Measurements from ENCODE around the gene ZBTB42. TPM values are rescaled to one million over a fixed set of nuclear protein-coding genes. Genes with fewer than 3 reads are reported as not detected.
A peak's percentile ranks its signal among the peaks of the same experiment; 100 is the strongest.
"Not testable (repeated sequence)": the region's sequence is repeated elsewhere in the genome, so short reads cannot be mapped to it uniquely, and the experiment has no call there.

Gene ZBTB42
- total RNA-seq, 2 donors from 2014 or later, result 5.2 to 8.1 TPM

GRCh38 chr14:104821971-104822608 is 21.2 kb downstream of the ZBTB42 start:
- intact Hi-C loops (cut with DNase I), result loop anchor here in 1 of 2 donors (5.0 kb wide), 1 partner anchor 55 kb away; no protein-coding TSS in a partner anchor
- DNase-seq, result no peak
- ATAC-seq, result no peak

- intact Hi-C loops (cut with DNase I), result loop anchor here in 1 of 2 donors (5.0 kb wide), 1 partner anchor 56 kb away; no protein-coding TSS in a partner anchor
- peak; percentile 14 for DNase-seq
Observed at GRCh38 chr14:104822821-104823615, 22.1 kb downstream of the ZBTB42 start.

GRCh38 chr14:104824353-104824997 is 23.6 kb downstream of the ZBTB42 start:
- DNase-seq (no peak), ATAC-seq (no peak)
- intact Hi-C loops (cut with DNase I), result loop anchor here (2.0 to 5.0 kb wide), 2 partner anchors 54 to 57 kb away; no protein-coding TSS in a partner anchor

More at GRCh38 chr14:104822821-104823615, 22.1 kb downstream of the ZBTB42 start:
- ATAC-seq, result no peak

GRCh38 chr14:104826189-104826860 is 25.4 kb downstream of the ZBTB42 start:
- DNase-seq (peak; percentile 90), ATAC-seq (peak; percentile 95)
- intact Hi-C loops (cut with DNase I), result no loop called here

GRCh38 chr14:104826861-104827176 is 25.9 kb downstream of the ZBTB42 start:
- ATAC-seq, result no peak

GRCh38 chr14:104827177-104828055 is 26.5 kb downstream of the ZBTB42 start:
- intact Hi-C loops (cut with DNase I), result no loop called here
- ATAC-seq, result peak; percentile 23 to 41
- DNase-seq, result no peak

More at GRCh38 chr14:104826861-104827176, 25.9 kb downstream of the ZBTB42 start:
- no peak for DNase-seq
- intact Hi-C loops (cut with DNase I), result no loop called here

- ATAC-seq (no peak), DNase-seq (peak; percentile 8)
- intact Hi-C loops (cut with DNase I), result no loop called here
Observed at GRCh38 chr14:104830781-104831180, 29.9 kb downstream of the ZBTB42 start.

- DNase-seq; intact Hi-C loops (cut with DNase I); ATAC-seq: not testable (repeated sequence)
Observed at GRCh38 chr14:104836171-104836935, 35.5 kb downstream of the ZBTB42 start.

GRCh38 chr14:104841730-104842129 is 40.8 kb downstream of the ZBTB42 start:
- intact Hi-C loops (cut with DNase I), result no loop called here
- DNase-seq (no peak), ATAC-seq (no peak)

GRCh38 chr14:104843006-104843405 is 42.1 kb downstream of the ZBTB42 start:
- DNase-seq (no peak), ATAC-seq (no peak)
- intact Hi-C loops (cut with DNase I), result no loop called here

GRCh38 chr14:104843442-104844305 is 42.8 kb downstream of the ZBTB42 start:
- ATAC-seq, result peak; percentile 56 to 69
- intact Hi-C loops (cut with DNase I), result no loop called here
- no peak for DNase-seq

- ATAC-seq (no peak), DNase-seq (no peak)
- intact Hi-C loops (cut with DNase I), result no loop called here
Observed at GRCh38 chr14:104844306-104845032, 43.6 kb downstream of the ZBTB42 start.

GRCh38 chr14:104845033-104845666 is 44.2 kb downstream of the ZBTB42 start:
- ATAC-seq (no peak), DNase-seq (no peak)
- intact Hi-C loops (cut with DNase I), result no loop called here

GRCh38 chr14:104845834-104846441 is 45.0 kb downstream of the ZBTB42 start:
- ATAC-seq (no peak), DNase-seq (no peak)
- intact Hi-C loops (cut with DNase I), result no loop called here

GRCh38 chr14:104852280-104852663 is 51.4 kb downstream of the ZBTB42 start:
- intact Hi-C loops (cut with DNase I), result no loop called here
- no peak for ATAC-seq
- DNase-seq, result no peak
